Thymus (tissue), 11 donors: Measurements from ENCODE around the gene TNS3. TPM values are rescaled to one million over a fixed set of nuclear protein-coding genes. Genes with fewer than 3 reads are reported as not detected.

Source experiments
- DNase-seq, 9 donors: peaks; one replicate each; pipeline ENCODE4 v3.0.0-alpha.2; 2013; ENCODE audit warnings: low spot score in 9 of 9, low read depth in 6 of 9, missing footprints in 1 of 9
- H3K27ac ChIP-seq, 2 donors: one replicate each; pipeline ENCODE4 v1.5.1; 2013; ENCODE audit warnings: control low read depth in 1 of 2, low read depth in 1 of 2, low read length in 1 of 2, mild to moderate bottlenecking in 1 of 2, moderate library complexity in 1 of 2
- H3K27me3 ChIP-seq, 2 donors: one replicate each; pipeline ENCODE4 v1.5.1; 2013; ENCODE audit warnings: low read length in 1 of 2; ENCODE audit not compliant: control insufficient read depth in 2 of 2, insufficient read depth in 1 of 2
- H3K36me3 ChIP-seq, 2 donors: one replicate each; pipeline ENCODE4 v1.5.1; 2013; ENCODE audit warnings: low read length in 1 of 2, mild to moderate bottlenecking in 1 of 2, moderate library complexity in 1 of 2; ENCODE audit not compliant: control insufficient read depth in 2 of 2, insufficient read depth in 2 of 2
- H3K4me1 ChIP-seq, 2 donors: one replicate each; pipeline ENCODE4 v1.5.1; 2013; ENCODE audit warnings: low read length in 2 of 2; ENCODE audit not compliant: control insufficient read depth in 2 of 2, insufficient read depth in 2 of 2
- H3K4me3 ChIP-seq, 2 donors: one replicate each; pipeline ENCODE4 v1.5.1; 2013; ENCODE audit warnings: low read length in 2 of 2, control low read depth in 1 of 2, mild to moderate bottlenecking in 1 of 2
- H3K9me3 ChIP-seq, 2 donors: one replicate each; pipeline ENCODE4 v1.5.1; 2013; ENCODE audit warnings: low read length in 1 of 2, mild to moderate bottlenecking in 1 of 2; ENCODE audit not compliant: control insufficient read depth in 2 of 2, insufficient read depth in 1 of 2
- WGBS: extraction: QIAGEN DNeasy Blood & Tissue Kit; methylation state at CpG from one replicate; pipeline ENCODE4 v1.1.7; 2013; 5-methylcytosine and 5-hydroxymethylcytosine counted together
- polyA plus RNA-seq: library from polyadenylated mRNA; stranded (reverse); fragments of 200-250 nt; gene quantifications from one replicate; pipeline ENCODE4 v1.2.3, GENCODE V29; 2013
- total RNA-seq: library from RNA; stranded (reverse); fragments of 120-200 nt; gene quantifications from one replicate; pipeline ENCODE4 v1.2.4, GENCODE V29; 2013
- donor health status: healthy.

TNS3 gene
- total and polyA plus RNA-seq, 2 donors: 5.9 to 6.2 TPM

- no peaks in the 10 kb centered on the region for H3K9me3 ChIP-seq
- H3K4me3 ChIP-seq: no peak overlapping the region
- H3K27me3 ChIP-seq: no peaks in the 10 kb centered on the region
- H3K36me3 ChIP-seq: no peaks in the 10 kb centered on the region
- 98% methylated on average over 4 of the region's 4 CpGs for WGBS
- H3K27ac ChIP-seq: no peak overlapping the region
- no peak for DNase-seq
- no peaks in the 10 kb centered on the region for H3K4me1 ChIP-seq
Measured at GRCh38 chr7:47466832-47467231, 115.1 kb downstream of the TNS3 start.

- WGBS: 95% methylated on average over 7 of the region's 7 CpGs
- Histone ChIP-seq H3K27ac (no peak overlapping the region), H3K4me3 (no peak overlapping the region), H3K4me1 (peaks cover 0 to 3% of the 10 kb centered on the region in 2 donors), H3K9me3 (no peaks in the 10 kb centered on the region), H3K27me3 (no peaks in the 10 kb centered on the region), H3K36me3 (no peaks in the 10 kb centered on the region)
- DNase-seq: no peak
Measured at GRCh38 chr7:47465191-47465590, 116.7 kb downstream of the TNS3 start.

GRCh38 chr7:47464266-47464665 is 117.6 kb downstream of the TNS3 start:
- Histone ChIP-seq H3K4me1 (peaks cover 0 to 3% of the 10 kb centered on the region in 2 donors), H3K4me3 (no peak overlapping the region), H3K27ac (no peak overlapping the region), H3K9me3 (no peaks in the 10 kb centered on the region), H3K27me3 (no peaks in the 10 kb centered on the region), H3K36me3 (no peaks in the 10 kb centered on the region)
- no peak for DNase-seq
- WGBS: 96% methylated on average over 9 of the region's 9 CpGs

- peaks cover 0 to 5% of the 10 kb centered on the region in 2 donors for H3K4me1 ChIP-seq
- no peak overlapping the region for H3K27ac ChIP-seq
- H3K27me3 ChIP-seq: no peaks in the 10 kb centered on the region
- peaks cover 0 to 2% of the 10 kb centered on the region in 2 donors for H3K9me3 ChIP-seq
- no peak for DNase-seq
- H3K4me3 ChIP-seq: no peak overlapping the region
- 97% methylated on average over 4 of the region's 4 CpGs for WGBS
- H3K36me3 ChIP-seq: no peaks in the 10 kb centered on the region
Measured at GRCh38 chr7:47461746-47462145, 120.2 kb downstream of the TNS3 start.

GRCh38 chr7:47461161-47461560 is 120.8 kb downstream of the TNS3 start:
- no peaks in the 10 kb centered on the region for H3K27me3 ChIP-seq
- H3K36me3 ChIP-seq: no peaks in the 10 kb centered on the region
- H3K4me1 ChIP-seq: peaks cover 0 to 5% of the 10 kb centered on the region in 2 donors
- H3K9me3 ChIP-seq: peaks cover 0 to 2% of the 10 kb centered on the region in 2 donors
- H3K27ac ChIP-seq: no peak overlapping the region
- DNase-seq: no peak
- WGBS: 88% methylated on average over 4 of the region's 4 CpGs
- H3K4me3 ChIP-seq: no peak overlapping the region

- 96% methylated on average over 11 of the region's 11 CpGs for WGBS
- H3K4me3 ChIP-seq: no peak overlapping the region
- no peak for DNase-seq
- peaks cover 0 to 5% of the 10 kb centered on the region in 2 donors for H3K4me1 ChIP-seq
- no peaks in the 10 kb centered on the region for H3K36me3 ChIP-seq
- no peak overlapping the region for H3K27ac ChIP-seq
- no peaks in the 10 kb centered on the region for H3K27me3 ChIP-seq
- H3K9me3 ChIP-seq: peaks cover 0 to 2% of the 10 kb centered on the region in 2 donors
Measured at GRCh38 chr7:47460251-47460989, 121.5 kb downstream of the TNS3 start.

- Histone ChIP-seq H3K36me3 (no peaks in the 10 kb centered on the region), H3K9me3 (peaks cover 0 to 2% of the 10 kb centered on the region in 2 donors), H3K27ac (no peak overlapping the region), H3K27me3 (no peaks in the 10 kb centered on the region), H3K4me1 (peaks cover 0 to 8% of the 10 kb centered on the region in 2 donors), H3K4me3 (no peak overlapping the region)
- no peak for DNase-seq
- 63% methylated on average over 5 of the region's 5 CpGs for WGBS
Measured at GRCh38 chr7:47458486-47458885, 123.4 kb downstream of the TNS3 start.

- Histone ChIP-seq H3K9me3 (peaks cover 0 to 2% of the 10 kb centered on the region in 2 donors), H3K27me3 (no peaks in the 10 kb centered on the region), H3K4me1 (peaks cover 0 to 10% of the 10 kb centered on the region in 2 donors), H3K4me3 (no peak overlapping the region), H3K27ac (no peak overlapping the region), H3K36me3 (no peaks in the 10 kb centered on the region)
- no peak for DNase-seq
- 93% methylated on average over 5 of the region's 5 CpGs for WGBS
Measured at GRCh38 chr7:47458057-47458456, 123.9 kb downstream of the TNS3 start.

- no peak overlapping the region for H3K4me3 ChIP-seq
- 95% methylated on average over 14 of the region's 14 CpGs for WGBS
- no peak overlapping the region for H3K27ac ChIP-seq
- DNase-seq: no peak
- peaks cover 0 to 10% of the 10 kb centered on the region in 2 donors for H3K4me1 ChIP-seq
- no peaks in the 10 kb centered on the region for H3K27me3 ChIP-seq
- no peaks in the 10 kb centered on the region for H3K36me3 ChIP-seq
- peaks cover 0 to 2% of the 10 kb centered on the region in 2 donors for H3K9me3 ChIP-seq
Measured at GRCh38 chr7:47456210-47456955, 125.5 kb downstream of the TNS3 start.
